ENCODE results near the gene CACNA1B. TPM values are rescaled to one million over a fixed set of nuclear protein-coding genes. Genes with fewer than 3 reads are reported as not detected.

The CACNA1B gene
- total RNA-seq, 1 experiment from 2014 or later = 7.8 TPM

DNA sequence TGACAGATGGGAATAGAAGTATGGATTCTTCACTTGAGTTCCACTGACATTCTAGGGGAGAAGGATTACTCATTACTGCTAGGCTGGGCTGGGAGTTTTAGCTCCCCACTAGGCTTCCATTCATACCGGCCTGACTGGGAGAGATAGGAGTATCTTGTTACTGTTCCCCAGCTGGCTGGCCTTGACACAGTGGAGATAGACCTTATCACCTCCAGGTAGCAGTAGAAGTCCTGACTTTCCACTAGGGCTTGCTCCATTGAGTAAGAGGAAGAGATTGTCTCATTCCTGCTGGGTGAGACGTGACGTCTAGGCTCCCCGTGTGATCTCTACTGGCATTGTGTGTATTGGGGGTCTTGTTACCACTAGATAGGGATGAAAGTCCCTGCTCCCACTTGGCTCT is 156.4 kb downstream of the CACNA1B start:
- H2BK20ac ChIP-seq (ENCODE audit: low read depth, low read length, poor library complexity, severe bottlenecking) = no peak overlapping the region
- H3K27me3 Mint-ChIP-seq (ENCODE audit: low read depth) = no peaks in the 10 kb centered on the region
- no peak overlapping the region for H4K5ac ChIP-seq (ENCODE audit: insufficient read length, low read depth, low read length)
- no peak overlapping the region for H2BK12ac ChIP-seq (ENCODE audit: insufficient read length, low read depth, low read length)
- H3K9me3 Mint-ChIP-seq = peaks cover 4 to 14% of the 10 kb centered on the region in 2 experiments; a peak in 4 of 5 replicates
- no peaks in the 10 kb centered on the region for H3K79me2 ChIP-seq (ENCODE audit: insufficient read depth, low read length)
- no peak overlapping the region for H3K56ac ChIP-seq (ENCODE audit: insufficient read length, low read depth, low read length)
- H2BK15ac ChIP-seq (ENCODE audit: low read depth, low read length) = no peak overlapping the region
- no peak overlapping the region for H3K9ac ChIP-seq (ENCODE audit: extremely low read depth, insufficient read length, low read length)
- TF ChIP-seq, protein P1, sequence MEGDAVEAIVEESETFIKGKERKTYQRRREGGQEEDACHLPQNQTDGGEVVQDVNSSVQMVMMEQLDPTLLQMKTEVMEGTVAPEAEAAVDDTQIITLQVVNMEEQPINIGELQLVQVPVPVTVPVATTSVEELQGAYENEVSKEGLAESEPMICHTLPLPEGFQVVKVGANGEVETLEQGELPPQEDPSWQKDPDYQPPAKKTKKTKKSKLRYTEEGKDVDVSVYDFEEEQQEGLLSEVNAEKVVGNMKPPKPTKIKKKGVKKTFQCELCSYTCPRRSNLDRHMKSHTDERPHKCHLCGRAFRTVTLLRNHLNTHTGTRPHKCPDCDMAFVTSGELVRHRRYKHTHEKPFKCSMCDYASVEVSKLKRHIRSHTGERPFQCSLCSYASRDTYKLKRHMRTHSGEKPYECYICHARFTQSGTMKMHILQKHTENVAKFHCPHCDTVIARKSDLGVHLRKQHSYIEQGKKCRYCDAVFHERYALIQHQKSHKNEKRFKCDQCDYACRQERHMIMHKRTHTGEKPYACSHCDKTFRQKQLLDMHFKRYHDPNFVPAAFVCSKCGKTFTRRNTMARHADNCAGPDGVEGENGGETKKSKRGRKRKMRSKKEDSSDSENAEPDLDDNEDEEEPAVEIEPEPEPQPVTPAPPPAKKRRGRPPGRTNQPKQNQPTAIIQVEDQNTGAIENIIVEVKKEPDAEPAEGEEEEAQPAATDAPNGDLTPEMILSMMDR (conservative IDR thresholded peaks at IDR 0.05) = no peak
- H3T11ph ChIP-seq (ENCODE audit: low read length) = no peak overlapping the region
- H3K4me3 Mint-ChIP-seq = no peak overlapping the region
- H2AK5ac ChIP-seq (ENCODE audit: insufficient read length, low read length) = no peak overlapping the region
- H2BK5ac ChIP-seq (ENCODE audit: insufficient read length, low read length) = no peak overlapping the region
- H4K20me1 ChIP-seq (ENCODE audit: control insufficient read depth, insufficient read depth, insufficient read length) = no peaks in the 10 kb centered on the region
- H3K4ac ChIP-seq (ENCODE audit: low read depth, low read length) = no peak overlapping the region
- WGBS (ENCODE audit: extremely low coverage, insufficient read length, low lambda C conversion rate) = no CpG with 5 or more reads among the region's 4 CpGs
- H3K27ac Mint-ChIP-seq = no peak overlapping the region
- H3K4me2 ChIP-seq (ENCODE audit: insufficient read depth, insufficient read length, low read length) = no peak overlapping the region
- H3K27me3 ChIP-seq (ENCODE audit: insufficient read depth, low read length) = no peaks in the 10 kb centered on the region
- H3K27ac ChIP-seq (ENCODE audit: insufficient read length, low read depth, low read length) = no peak overlapping the region
- no peaks in the 10 kb centered on the region for H3K79me1 ChIP-seq (ENCODE audit: insufficient read depth, low read depth, low read length, poor library complexity, severe bottlenecking)
- H3K9me3 ChIP-seq (ENCODE audit: control insufficient read depth, low read depth, low read length) = no peaks in the 10 kb centered on the region
- no peak overlapping the region for H4K91ac ChIP-seq (ENCODE audit: insufficient read length, low read depth, low read length)
- no peaks in the 10 kb centered on the region for H3K4me1 ChIP-seq (ENCODE audit: insufficient read depth, low read length)
- H4K8ac ChIP-seq (replicated peaks; ENCODE audit: insufficient read length, low read depth, low read length) = no peak overlapping the region
- no peaks in the 10 kb centered on the region for H3K4me1 Mint-ChIP-seq
- no peak overlapping the region for H2BK120ac ChIP-seq (ENCODE audit: low read depth, low read length, poor library complexity, severe bottlenecking)
- no peak for DNase-seq
- no peak overlapping the region for H2AFZ ChIP-seq (ENCODE audit: low read length)
- no peak overlapping the region for H3K23ac ChIP-seq (ENCODE audit: insufficient read length, low read depth, low read length)
- H3K23me2 ChIP-seq (ENCODE audit: insufficient read length, low read depth, low read length, poor library complexity, severe bottlenecking) = no peaks in the 10 kb centered on the region
- H3K36me3 Mint-ChIP-seq (ENCODE audit: insufficient read depth in 1 of 3, low read depth in 3 of 3) = peaks cover 9 to 20% (median 18%) of the 10 kb centered on the region in 3 experiments; a peak in 6 of 7 replicates
- no peak overlapping the region for H3K18ac ChIP-seq (ENCODE audit: insufficient read length, low read depth, low read length)
- H3K14ac ChIP-seq (ENCODE audit: insufficient read depth, low read length) = no peak overlapping the region
